OCI-LY7 (cell line): ENCODE measurements around the gene ZNHIT3. TPM values are rescaled to one million over a fixed set of nuclear protein-coding genes. Genes with fewer than 3 reads are reported as not detected.

Experiments
- BruUV-seq: library from RNA; stranded (reverse); fragments of 400-500 nt; replicated peaks from 2 replicates; lab custom pipeline; 2021; lab: Mats Ljungman, UMichigan
- CTCF ChIA-PET: fragments of 300-600 bp; sonication (Branson Sonifier 250); formaldehyde crosslinking; loops from one replicate; lab custom pipeline; 2022; ENCODE audit warnings: antibody characterized with exemption; ENCODE audit not compliant: unreplicated experiment; lab: Charles Lee
- POLR2A ChIA-PET: fragments of 300-600 bp; sonication (Branson Sonifier 250); formaldehyde crosslinking; loops from one replicate; lab custom pipeline; 2022; ENCODE audit warnings: antibody characterized with exemption; lab: Charles Lee
- DNase-seq: peaks from one replicate; pipeline ENCODE4 v3.0.0-alpha.2; 2015; ENCODE audit warnings: low spot score
- H2AFZ ChIP-seq: fragments of 200-600 bp; sonication (generic), shearing (Covaris generic); 2 replicates; pipeline ENCODE4 v1.6.1; 2014; ENCODE audit warnings: mild to moderate bottlenecking, antibody characterized with exemption, low read length, moderate library complexity
- H3K27ac ChIP-seq: fragments of 200-600 bp; sonication (generic); 2 replicates; pipeline ENCODE4 v1.5.1; 2014; ENCODE audit warnings: mixed run types, low read depth, mild to moderate bottlenecking, moderate library complexity, low read length, inconsistent platforms; ENCODE audit not compliant: poor library complexity, severe bottlenecking
- H3K36me3 ChIP-seq: fragments of 200-600 bp; sonication (generic); 2 replicates; pipeline ENCODE4 v1.6.1; 2014; ENCODE audit warnings: mild to moderate bottlenecking, antibody characterized with exemption, low read length, moderate library complexity, mixed read lengths; ENCODE audit not compliant: insufficient read depth
- H3K4me1 ChIP-seq: fragments of 200-600 bp; sonication (generic); 2 replicates; pipeline ENCODE4 v1.5.1; 2014; ENCODE audit warnings: mild to moderate bottlenecking, low read length; ENCODE audit not compliant: insufficient read depth, poor library complexity, severe bottlenecking
- H3K4me2 ChIP-seq: fragments of 200-600 bp; sonication (generic); 2 replicates; pipeline ENCODE4 v1.6.1; 2014; ENCODE audit warnings: mild to moderate bottlenecking, low read length
- H3K4me3 ChIP-seq: fragments of 200-600 bp; sonication (generic); 2 replicates; pipeline ENCODE4 v1.5.1; 2014; ENCODE audit warnings: mild to moderate bottlenecking, low read depth, low read length; ENCODE audit not compliant: poor library complexity, severe bottlenecking
- H3K79me2 ChIP-seq: fragments of 200-600 bp; sonication (generic); 2 replicates; pipeline ENCODE4 v1.6.1; 2016; ENCODE audit warnings: low read depth, mild to moderate bottlenecking, low read length, moderate library complexity, mixed read lengths; ENCODE audit not compliant: insufficient read depth
- H3K9me2 ChIP-seq: fragments of 200-600 bp; sonication (generic); 2 replicates; pipeline ENCODE4 v1.6.1; 2016; ENCODE audit warnings: mild to moderate bottlenecking, low read length, mixed read lengths; ENCODE audit not compliant: insufficient read depth
- H3K9me3 ChIP-seq: fragments of 200-600 bp; sonication (generic); 2 replicates; pipeline ENCODE4 v1.6.1; 2014; ENCODE audit warnings: mild to moderate bottlenecking, mixed run types, low read length, mixed read lengths
- H4K20me1 ChIP-seq: fragments of 200-600 bp; sonication (generic); 2 replicates; pipeline ENCODE4 v1.6.1; 2014; ENCODE audit warnings: mild to moderate bottlenecking, antibody characterized with exemption, low read length, moderate library complexity, mixed read lengths; ENCODE audit not compliant: insufficient read depth
- CTCF ChIP-seq: fragments of 200-600 bp; sonication (generic); conservative IDR thresholded peaks from 2 replicates; pipeline ENCODE4 v1.5.1; 2014; ENCODE audit warnings: mild to moderate bottlenecking, antibody characterized with exemption, low read length, moderate library complexity, mixed read lengths
- EZH2phosphoT487 ChIP-seq: fragments of 200-600 bp; sonication (generic); IDR thresholded peaks from 2 replicates; pipeline ENCODE4 v1.6.1; 2018; ENCODE audit warnings: low read depth, borderline replicate concordance, mild to moderate bottlenecking, mixed run types, antibody characterized with exemption, low read length, moderate library complexity, mixed read lengths
- intact Hi-C: fragments of 100-400 bp; cut with micrococcal nuclease; formaldehyde crosslinking; loops from one replicate; pipeline ENCODE4 v1.10.0; 2022; ENCODE audit not compliant: unreplicated experiment
- total RNA-seq, 2 experiments: library from RNA; depleted of rRNA in 1 of 2; stranded (reverse); fragments of >200 nt in 1 of 2; shearing (Covaris generic) in 1 of 2; gene quantifications; 2 replicates each; pipeline ENCODE4 v1.2.3, GENCODE V29; 2014 to 2022

ZNHIT3 gene
- total RNA-seq, 2 experiments from 2014 or later = 40.4 to 47.7 TPM

- Histone ChIP-seq H3K36me3 (peaks cover 91% of the 10 kb centered on the region), H4K20me1 (no peaks in the 10 kb centered on the region), H3K27ac (no peak overlapping the region), H3K9me3 (no peaks in the 10 kb centered on the region), H3K79me2 (no peaks in the 10 kb centered on the region), H2AFZ (no peak overlapping the region), H3K4me2 (no peak overlapping the region), H3K4me3 (no peak overlapping the region), H3K4me1 (no peaks in the 10 kb centered on the region), H3K9me2 (no peaks in the 10 kb centered on the region)
- intact Hi-C loops = no loop called here
- POLR2A ChIA-PET = no interaction called here
- BruUV-seq = no TSS peak
- TF ChIP-seq CTCF = no peak
- no peak for TF ChIP-seq EZH2phosphoT487
- DNase-seq = no peak
- CTCF ChIA-PET = no interaction called here
These were observed 15.5 kb downstream of the ZNHIT3 start for GRCh38 chr17:36501963-36502362.

- Histone ChIP-seq H3K9me2 (no peaks in the 10 kb centered on the region), H3K79me2 (no peaks in the 10 kb centered on the region), H3K4me2 (no peak overlapping the region), H3K27ac (no peak overlapping the region), H3K36me3 (peaks cover 92% of the 10 kb centered on the region), H4K20me1 (no peaks in the 10 kb centered on the region), H3K4me1 (no peaks in the 10 kb centered on the region), H3K9me3 (no peaks in the 10 kb centered on the region), H3K4me3 (no peak overlapping the region), H2AFZ (no peak overlapping the region)
- TF ChIP-seq EZH2phosphoT487 = no peak
- no peak for TF ChIP-seq CTCF
- intact Hi-C loops = no loop called here
- ChIA-PET POLR2A (no interaction called here), CTCF (no interaction called here)
- no peak for DNase-seq
- no TSS peak for BruUV-seq
These were observed 17.1 kb downstream of the ZNHIT3 start for GRCh38 chr17:36503456-36504155.

GRCh38 chr17:36504156-36504545, 17.7 kb downstream of the ZNHIT3 start:
- BruUV-seq = no TSS peak
- ChIA-PET CTCF (no interaction called here), POLR2A (no interaction called here)
- intact Hi-C loops = no loop called here
- Histone ChIP-seq H2AFZ (no peak overlapping the region), H3K36me3 (peaks cover 92% of the 10 kb centered on the region), H3K79me2 (no peaks in the 10 kb centered on the region), H3K27ac (no peak overlapping the region), H3K9me2 (no peaks in the 10 kb centered on the region), H3K4me3 (no peak overlapping the region), H3K9me3 (no peaks in the 10 kb centered on the region), H3K4me1 (no peaks in the 10 kb centered on the region), H3K4me2 (no peak overlapping the region), H4K20me1 (no peaks in the 10 kb centered on the region)
- no peak for DNase-seq
- TF ChIP-seq CTCF (no peak), EZH2phosphoT487 (no peak)
